Adrenal gland (tissue), 12 donors: ENCODE results near the gene PCLO. TPM values are rescaled to one million over a fixed set of nuclear protein-coding genes. Genes with fewer than 3 reads are reported as not detected.

ENCODE experiments used
- DNase-seq, 7 donors: peaks; one replicate each; pipeline ENCODE4 v3.0.0-alpha.2; 2019 to 2020
- H3K27ac ChIP-seq, 5 donors: fragments of 200-600 bp; sonication (generic) in 4 of 5; 1 replicate in 3 of 5; 2 replicates in 2 of 5; pipeline versions ENCODE4 v1.5.1 to v1.8.0; 2016 to 2020; ENCODE audit warnings: mild to moderate bottlenecking in 1 of 5
- H3K27me3 ChIP-seq: fragments of 200-600 bp; 2 replicates; pipeline ENCODE4 v1.8.0; 2021
- H3K36me3 ChIP-seq, 2 donors: fragments of 200-600 bp; replicated peaks in 1 of 2; 1 replicate in 1 of 2; 2 replicates in 1 of 2; pipeline versions ENCODE4 v1.5.1 to v1.8.0; 2018 to 2022
- H3K4me1 ChIP-seq, 2 donors: fragments of 200-600 bp; replicated peaks in 1 of 2; 1 replicate in 1 of 2; 2 replicates in 1 of 2; pipeline versions ENCODE4 v1.5.1 to v1.8.0; 2018 to 2021
- H3K4me3 ChIP-seq, 4 donors: fragments of 200-600 bp; sonication (generic) in 3 of 4; one replicate each; pipeline ENCODE4 v1.5.1; 2016 to 2018
- H3K9me3 ChIP-seq, 3 donors: fragments of 200-600 bp; sonication (generic) in 1 of 3; replicated peaks in 1 of 3; 1 replicate in 2 of 3; 2 replicates in 1 of 3; pipeline versions ENCODE4 v1.5.1 to v1.8.0; 2016 to 2021
- CTCF ChIP-seq, 6 experiments: fragments of 450-650 bp in 4 of 6; fragments of 200-600 bp in 2 of 6; sonication (generic) in 1 of 6; IDR thresholded peaks; 1 replicate in 5 of 6; 2 replicates in 1 of 6; pipeline versions ENCODE4 v1.5.1 to v1.8.0; 2016 to 2021; ENCODE audit warnings: antibody characterized with exemption in 6 of 6, mild to moderate bottlenecking in 2 of 6, moderate library complexity in 1 of 6
- POLR2A ChIP-seq, 2 donors: fragments of 450-650 bp; IDR thresholded peaks; one replicate each; pipeline ENCODE4 v1.6.1; 2017; ENCODE audit warnings: antibody characterized with exemption in 2 of 2, mild to moderate bottlenecking in 2 of 2, moderate library complexity in 1 of 2
- WGBS, 4 donors: extraction: QIAGEN DNeasy Blood & Tissue Kit in 2 of 4; methylation state at CpG; one replicate each; pipeline versions ENCODE4 v1.1.5 to v1.1.7; 2013 to 2017; 5-methylcytosine and 5-hydroxymethylcytosine counted together
- intact Hi-C, 2 donors: fragments of 100-400 bp; cut with DNase I; formaldehyde crosslinking; loops; one replicate each; pipeline versions ENCODE4 v1.14.1 to v1.15.0; 2022 to 2023
- polyA plus RNA-seq, 3 donors: library from polyadenylated mRNA; stranded (reverse); fragments of 200-250 nt in 2 of 3; fragments of 350-450 nt in 1 of 3; fragmentation: Illumina TruSeq in 1 of 3; extraction: RNeasy Lipid Tissue Mini Kit (QIAGEN cat#74804) in 1 of 3; gene quantifications; one replicate each; pipeline ENCODE4 v1.2.3, GENCODE V29; 2013 to 2014
- total RNA-seq, 9 donors: library from RNA; depleted of rRNA in 4 of 9; stranded (reverse); fragments of >200 nt in 4 of 9; fragments of 120-200 nt in 1 of 9; fragmentation: NEBNext Ultra II Directional in 1 of 9; extraction: Animal tissue kit (Norgen Biotek cat#: 25700) in 1 of 9; gene quantifications; one replicate each; pipeline versions ENCODE4 v1.1.0 to v1.2.4, GENCODE V29; 2013 to 2023
- donor health status: healthy with polysubstance abuse.
- donor health status: Bipolar disorder and iron deficiency.
- donor health status: DM: yes; HTN: yes; CAD: no.
- donor health status: DM: no; HTN: no; CAD: no.
- donor health status: DM: no; HTN: no; CAD: no.
- donor health status: DM: yes; HTN: yes; CAD: no.

PCLO gene
- total and polyA plus RNA-seq, 12 donors, result 1.8 to 17.1 (median 9.6) TPM

GRCh38 chr7:82840061-82840460 is 322.6 kb downstream of the PCLO start:
- Histone ChIP-seq H3K4me1 (no peaks in the 10 kb centered on the region), H3K27me3 (no peaks in the 10 kb centered on the region), H3K27ac (no peak overlapping the region), H3K9me3 (no peaks in the 10 kb centered on the region), H3K36me3 (no peaks in the 10 kb centered on the region), H3K4me3 (no peak overlapping the region)
- no peak for TF ChIP-seq POLR2A (IDR thresholded peaks at IDR 0.05)
- TF ChIP-seq CTCF (IDR thresholded peaks at IDR 0.05), result no peak
- no peak for DNase-seq
- intact Hi-C loops, result no loop called here
- WGBS, 4 donors, result 46 to 60% (median 58%) methylated on average over 3 of the region's 3 CpGs

GRCh38 chr7:82839555-82839954 is 323.1 kb downstream of the PCLO start:
- 67 to 73% (median 70%) methylated on average over 4 of the region's 4 CpGs for WGBS, 4 donors
- Histone ChIP-seq H3K4me1 (no peaks in the 10 kb centered on the region), H3K9me3 (no peaks in the 10 kb centered on the region), H3K4me3 (no peak overlapping the region), H3K27ac (no peak overlapping the region), H3K36me3 (no peaks in the 10 kb centered on the region), H3K27me3 (no peaks in the 10 kb centered on the region)
- DNase-seq, result no peak
- intact Hi-C loops, result no loop called here
- TF ChIP-seq POLR2A (IDR thresholded peaks at IDR 0.05), result no peak
- TF ChIP-seq CTCF (IDR thresholded peaks at IDR 0.05), result no peak

- no peak overlapping the region for H3K4me3 ChIP-seq
- no peak for TF ChIP-seq CTCF (IDR thresholded peaks at IDR 0.05)
- TF ChIP-seq POLR2A (IDR thresholded peaks at IDR 0.05), result no peak
- no peak for DNase-seq
- H3K27me3 ChIP-seq, result no peaks in the 10 kb centered on the region
- H3K36me3 ChIP-seq, result no peaks in the 10 kb centered on the region
- no peak overlapping the region for H3K27ac ChIP-seq
- no peaks in the 10 kb centered on the region for H3K9me3 ChIP-seq
- intact Hi-C loops, result no loop called here
- H3K4me1 ChIP-seq, result no peaks in the 10 kb centered on the region
Observed at GRCh38 chr7:82839063-82839462, 323.6 kb downstream of the PCLO start.

GRCh38 chr7:82838314-82838713 is 324.4 kb downstream of the PCLO start:
- Histone ChIP-seq H3K27me3 (no peaks in the 10 kb centered on the region), H3K36me3 (no peaks in the 10 kb centered on the region), H3K27ac (no peak overlapping the region), H3K4me3 (no peak overlapping the region), H3K4me1 (no peaks in the 10 kb centered on the region), H3K9me3 (no peaks in the 10 kb centered on the region)
- no peak for TF ChIP-seq POLR2A (IDR thresholded peaks at IDR 0.05)
- intact Hi-C loops, result no loop called here
- no peak for DNase-seq

- DNase-seq, result no peak
- no peaks in the 10 kb centered on the region for H3K4me1 ChIP-seq
- TF ChIP-seq POLR2A (IDR thresholded peaks at IDR 0.05), result no peak
- no peak overlapping the region for H3K27ac ChIP-seq
- H3K4me3 ChIP-seq, result no peak overlapping the region
- no peaks in the 10 kb centered on the region for H3K27me3 ChIP-seq
- H3K9me3 ChIP-seq, result no peaks in the 10 kb centered on the region
- no peaks in the 10 kb centered on the region for H3K36me3 ChIP-seq
- WGBS, 4 donors, result 76 to 90% (median 84%) methylated on average over 2 of the region's 2 CpGs
- intact Hi-C loops, result no loop called here
Observed at GRCh38 chr7:82823073-82823472, 339.6 kb downstream of the PCLO start.
